Activated T-helper 1 cell treated with anti-CD3 and anti-CD28 coated beads, Interleukin-12 subunit alpha, Interleukin-12 subunit beta, Interleukin-2, Interleukin-4 antibody, amounts not matched to agents 30 ng/mL and 10 ng/mL and 1 ng/mL, durations not matched to agents 14 hours and 24 hours and 36 hours (primary cell): ENCODE measurements around the gene NTF3. TPM values are rescaled to one million over a fixed set of nuclear protein-coding genes. Genes with fewer than 3 reads are reported as not detected.

Experiments used
- DNase-seq: peaks from one replicate; pipeline ENCODE4 v3.0.0; 2021; ENCODE audit warnings: low spot score
- H3K27ac Mint-ChIP-seq: one replicate; pipeline ENCODE4 v1.8.0; 2021; ENCODE audit warnings: mild to moderate bottlenecking, mixed read lengths
- H3K27me3 Mint-ChIP-seq: one replicate; pipeline ENCODE4 v1.8.0; 2022; ENCODE audit warnings: mild to moderate bottlenecking, moderate library complexity, mixed read lengths; ENCODE audit not compliant: insufficient read depth
- H3K36me3 Mint-ChIP-seq: one replicate; pipeline ENCODE4 v1.8.0; 2021; ENCODE audit warnings: low read depth, mixed read lengths
- H3K4me1 Mint-ChIP-seq: one replicate; pipeline ENCODE4 v1.8.0; 2021; ENCODE audit warnings: low read depth, mixed read lengths
- H3K4me3 Mint-ChIP-seq: one replicate; pipeline ENCODE4 v1.8.0; 2021; ENCODE audit warnings: mild to moderate bottlenecking, moderate library complexity, mixed read lengths
- H3K9me3 Mint-ChIP-seq: one replicate; pipeline ENCODE4 v1.8.0; 2021; ENCODE audit warnings: mixed read lengths
- intact Hi-C: fragments of 100-400 bp; cut with micrococcal nuclease; formaldehyde crosslinking; loops from one replicate; pipeline ENCODE4 v1.15.1; 2024
- total RNA-seq: library from RNA; stranded (reverse); gene quantifications from 2 replicates; pipeline ENCODE4 v1.2.3, GENCODE V29; 2022

NTF3 gene
- total RNA-seq, 1 donor from 2014 or later = not detected

DNA sequence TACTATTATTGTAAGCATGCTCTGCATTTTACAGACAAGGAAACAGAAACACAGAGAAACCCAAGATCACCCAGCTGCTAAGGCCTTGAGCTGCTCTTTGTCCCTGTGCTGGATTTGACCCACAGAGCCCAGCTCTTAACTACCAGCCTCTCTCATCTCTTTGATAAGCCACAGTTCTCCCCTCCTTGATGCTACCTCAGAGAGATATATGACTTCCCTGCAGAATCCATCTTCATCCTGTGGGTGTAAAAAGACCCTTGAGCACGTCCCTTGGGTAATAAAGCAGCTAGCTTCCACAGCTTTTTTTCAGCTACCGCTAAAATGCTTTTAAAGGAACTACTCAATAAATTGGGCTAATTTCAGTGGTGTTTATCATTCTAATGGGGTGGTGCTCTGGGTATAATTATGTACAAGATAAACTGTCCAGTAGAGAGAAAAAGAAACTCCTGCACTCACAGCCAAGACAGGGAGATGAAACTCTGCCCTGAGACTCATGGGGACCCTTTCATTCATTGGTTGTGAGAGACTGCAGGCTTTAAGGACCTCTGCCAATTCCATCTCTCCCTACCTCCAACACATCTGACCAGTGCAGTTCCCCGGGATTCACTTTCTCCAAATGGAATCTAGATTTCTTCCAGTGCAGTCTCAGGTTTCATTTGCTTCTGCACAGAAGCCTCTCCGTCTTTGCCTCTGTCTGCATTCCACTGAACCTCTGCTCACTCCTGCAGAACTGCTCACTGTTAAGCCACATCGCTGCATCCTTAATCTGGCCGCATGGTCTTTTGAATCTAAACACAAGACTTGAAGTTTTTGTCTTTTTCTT is 24.7 kb upstream of the NTF3 start:
- H3K4me3 Mint-ChIP-seq = no peak overlapping the region
- H3K9me3 Mint-ChIP-seq = no peaks in the 10 kb centered on the region
- H3K27me3 Mint-ChIP-seq = peaks cover 9% of the 10 kb centered on the region
- DNase-seq = no peak
- no peaks in the 10 kb centered on the region for H3K36me3 Mint-ChIP-seq
- H3K4me1 Mint-ChIP-seq = no peaks in the 10 kb centered on the region
- intact Hi-C loops = no loop called here
- no peak overlapping the region for H3K27ac Mint-ChIP-seq

DNA sequence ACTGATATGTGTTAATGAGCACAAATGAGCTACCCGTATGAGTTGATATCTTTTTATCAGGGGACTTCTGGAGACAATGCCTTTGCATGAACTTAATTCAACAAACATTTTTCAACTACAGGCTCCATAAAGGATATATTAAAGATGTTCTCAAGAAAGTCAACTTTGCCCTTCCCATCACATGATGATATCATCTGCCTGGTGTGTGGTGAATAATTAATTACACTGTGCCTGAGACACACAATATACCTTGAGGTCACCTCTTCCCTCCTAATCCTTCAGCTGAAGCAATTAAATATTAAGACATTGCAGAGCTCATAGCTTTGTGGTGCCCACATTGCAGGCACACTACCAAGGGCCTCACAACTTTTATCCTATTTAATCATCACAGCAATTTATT is 22.3 kb upstream of the NTF3 start:
- intact Hi-C loops = no loop called here
- Mint-ChIP-seq H3K27ac (no peak overlapping the region), H3K27me3 (peaks cover 1% of the 10 kb centered on the region), H3K4me1 (no peaks in the 10 kb centered on the region), H3K4me3 (no peak overlapping the region), H3K36me3 (no peaks in the 10 kb centered on the region), H3K9me3 (no peaks in the 10 kb centered on the region)
- DNase-seq = no peak

DNA sequence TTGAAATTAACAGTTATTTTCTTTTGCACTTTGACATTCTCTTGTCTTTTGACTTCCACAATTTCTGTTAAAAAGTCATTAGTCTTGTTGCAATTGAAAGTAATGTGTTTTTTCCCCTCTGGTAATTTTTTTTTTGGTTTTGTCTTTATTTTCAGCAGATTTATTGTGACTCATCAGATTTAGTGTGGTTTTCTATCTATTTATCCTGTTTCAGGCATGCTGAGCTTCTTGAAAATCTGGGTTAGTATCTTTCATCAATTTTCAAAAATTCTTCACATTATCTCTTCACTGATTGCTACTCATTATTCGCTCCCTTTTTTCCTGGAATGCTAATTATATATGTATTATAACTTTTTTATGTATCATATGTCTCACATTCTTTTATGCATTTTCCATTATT is 15.3 kb upstream of the NTF3 start:
- intact Hi-C loops = no loop called here
- H3K4me1 Mint-ChIP-seq = no peaks in the 10 kb centered on the region
- H3K27ac Mint-ChIP-seq = no peak overlapping the region
- H3K27me3 Mint-ChIP-seq = peaks cover 4% of the 10 kb centered on the region
- H3K4me3 Mint-ChIP-seq = no peak overlapping the region
- H3K9me3 Mint-ChIP-seq = no peaks in the 10 kb centered on the region
- DNase-seq = no peak
- H3K36me3 Mint-ChIP-seq = no peaks in the 10 kb centered on the region

DNA sequence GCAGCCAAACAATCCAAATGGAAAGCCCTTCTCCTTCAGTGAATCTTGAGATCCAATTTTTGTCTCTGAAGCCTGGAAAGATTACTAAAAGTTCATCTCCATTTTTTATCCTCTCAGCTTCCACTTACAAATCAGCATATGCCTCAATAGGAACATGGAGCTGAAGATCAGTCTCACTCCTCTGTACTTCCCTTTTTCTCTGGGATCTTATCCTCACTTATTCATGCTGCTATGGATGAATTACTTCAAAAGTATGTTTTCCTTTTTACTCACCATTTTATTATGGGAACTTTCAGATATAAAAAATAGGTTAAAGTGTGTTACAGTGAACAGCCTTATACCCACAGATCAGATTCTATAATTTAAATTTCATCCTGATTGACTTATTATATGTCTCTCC is 14.4 kb upstream of the NTF3 start:
- Mint-ChIP-seq H3K4me3 (no peak overlapping the region), H3K27ac (no peak overlapping the region), H3K27me3 (peaks cover 4% of the 10 kb centered on the region), H3K36me3 (no peaks in the 10 kb centered on the region), H3K4me1 (no peaks in the 10 kb centered on the region), H3K9me3 (no peaks in the 10 kb centered on the region)
- intact Hi-C loops = no loop called here
- DNase-seq = no peak

DNA sequence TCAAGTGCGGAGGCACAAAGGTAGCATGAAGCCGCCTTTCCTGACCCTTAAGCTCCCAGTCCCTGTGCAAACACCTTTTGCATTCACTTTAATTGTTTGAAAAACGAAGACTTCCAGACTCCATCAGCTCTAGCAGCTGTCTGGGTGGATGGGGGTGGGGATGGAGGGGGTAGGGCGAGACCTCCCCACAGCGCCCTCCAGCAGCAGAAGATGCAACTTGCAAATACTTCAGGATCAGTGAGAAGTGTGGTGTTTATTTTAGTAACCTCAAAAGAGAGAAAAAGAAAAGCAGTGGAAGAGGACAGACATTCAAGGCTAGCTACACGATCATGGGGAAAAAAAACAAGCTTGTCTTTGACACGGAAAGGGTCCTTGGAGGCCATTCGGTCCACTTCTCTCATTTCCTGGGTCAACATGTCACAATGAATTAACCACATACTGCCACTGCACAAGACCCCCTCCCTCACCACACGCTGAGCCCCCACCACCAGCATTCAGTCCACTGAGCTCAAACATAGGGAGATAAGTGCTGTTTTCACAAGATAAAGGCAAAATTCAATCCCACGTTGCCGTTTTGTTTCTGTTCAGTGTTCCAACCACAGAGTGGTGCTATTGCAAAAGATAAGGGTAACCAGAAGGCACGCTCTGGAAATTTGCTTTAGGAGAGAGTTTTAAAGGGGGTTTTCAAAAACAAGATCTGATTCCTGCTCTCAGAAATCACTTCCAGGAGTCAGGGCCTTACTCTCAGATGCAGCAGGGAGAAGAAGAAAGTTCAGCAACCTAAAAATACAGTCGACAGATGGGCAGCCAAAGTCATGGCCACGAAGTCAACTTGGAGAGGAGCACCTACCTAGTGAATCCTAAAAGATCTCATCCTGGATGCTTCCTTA is 3.3 kb upstream of the NTF3 start:
- no peak overlapping the region for H3K27ac Mint-ChIP-seq
- DNase-seq = no peak
- no peaks in the 10 kb centered on the region for H3K36me3 Mint-ChIP-seq
- H3K9me3 Mint-ChIP-seq = no peaks in the 10 kb centered on the region
- no peaks in the 10 kb centered on the region for H3K4me1 Mint-ChIP-seq
- H3K27me3 Mint-ChIP-seq = peaks cover 42% of the 10 kb centered on the region
- no peak overlapping the region for H3K4me3 Mint-ChIP-seq
- intact Hi-C loops = no loop called here

DNA sequence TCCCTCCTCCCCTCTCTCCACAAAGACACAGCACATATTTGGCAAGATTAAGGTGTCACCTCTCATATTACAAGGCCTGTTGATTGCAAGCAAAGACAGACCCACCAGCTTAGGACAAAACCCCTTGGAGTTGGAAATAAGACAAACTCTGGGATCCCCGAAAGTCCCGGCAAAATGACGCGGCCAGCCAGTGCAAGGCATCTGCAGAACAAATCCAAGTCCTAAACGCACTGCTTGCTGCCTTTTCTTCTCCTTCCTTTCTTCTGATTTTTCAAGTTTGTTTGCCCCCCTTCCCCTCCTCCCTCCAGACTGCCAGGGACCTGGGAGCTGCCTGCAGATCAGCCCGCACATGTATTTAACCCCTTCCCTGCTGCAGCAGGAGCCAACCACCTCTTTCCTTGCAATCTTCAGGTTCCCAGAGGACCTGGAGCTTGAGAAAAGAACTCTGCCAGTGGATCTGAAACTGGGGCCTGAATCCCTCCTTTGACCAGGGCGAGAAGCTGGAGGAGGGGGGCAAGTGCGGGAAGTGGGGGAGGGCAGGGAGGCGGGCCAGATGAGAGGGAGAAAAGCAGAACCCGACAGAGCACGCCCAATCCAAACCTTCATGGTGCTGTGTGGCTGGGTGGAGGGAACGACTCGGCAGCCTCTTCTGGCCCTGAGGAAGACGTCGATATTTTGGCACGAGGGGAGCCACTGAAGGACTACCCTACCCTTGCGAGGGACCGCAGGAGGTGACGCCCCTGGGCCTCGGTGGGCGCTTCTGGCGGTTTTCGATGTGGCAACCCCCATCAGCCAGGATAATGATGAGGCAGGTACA is 2.0 kb upstream of the NTF3 start:
- intact Hi-C loops = no loop called here
- H3K27ac Mint-ChIP-seq = no peak overlapping the region
- no peaks in the 10 kb centered on the region for H3K9me3 Mint-ChIP-seq
- no peaks in the 10 kb centered on the region for H3K36me3 Mint-ChIP-seq
- no peak for DNase-seq
- no peak overlapping the region for H3K4me3 Mint-ChIP-seq
- H3K27me3 Mint-ChIP-seq = peaks cover 42% of the 10 kb centered on the region
- H3K4me1 Mint-ChIP-seq = no peaks in the 10 kb centered on the region

DNA sequence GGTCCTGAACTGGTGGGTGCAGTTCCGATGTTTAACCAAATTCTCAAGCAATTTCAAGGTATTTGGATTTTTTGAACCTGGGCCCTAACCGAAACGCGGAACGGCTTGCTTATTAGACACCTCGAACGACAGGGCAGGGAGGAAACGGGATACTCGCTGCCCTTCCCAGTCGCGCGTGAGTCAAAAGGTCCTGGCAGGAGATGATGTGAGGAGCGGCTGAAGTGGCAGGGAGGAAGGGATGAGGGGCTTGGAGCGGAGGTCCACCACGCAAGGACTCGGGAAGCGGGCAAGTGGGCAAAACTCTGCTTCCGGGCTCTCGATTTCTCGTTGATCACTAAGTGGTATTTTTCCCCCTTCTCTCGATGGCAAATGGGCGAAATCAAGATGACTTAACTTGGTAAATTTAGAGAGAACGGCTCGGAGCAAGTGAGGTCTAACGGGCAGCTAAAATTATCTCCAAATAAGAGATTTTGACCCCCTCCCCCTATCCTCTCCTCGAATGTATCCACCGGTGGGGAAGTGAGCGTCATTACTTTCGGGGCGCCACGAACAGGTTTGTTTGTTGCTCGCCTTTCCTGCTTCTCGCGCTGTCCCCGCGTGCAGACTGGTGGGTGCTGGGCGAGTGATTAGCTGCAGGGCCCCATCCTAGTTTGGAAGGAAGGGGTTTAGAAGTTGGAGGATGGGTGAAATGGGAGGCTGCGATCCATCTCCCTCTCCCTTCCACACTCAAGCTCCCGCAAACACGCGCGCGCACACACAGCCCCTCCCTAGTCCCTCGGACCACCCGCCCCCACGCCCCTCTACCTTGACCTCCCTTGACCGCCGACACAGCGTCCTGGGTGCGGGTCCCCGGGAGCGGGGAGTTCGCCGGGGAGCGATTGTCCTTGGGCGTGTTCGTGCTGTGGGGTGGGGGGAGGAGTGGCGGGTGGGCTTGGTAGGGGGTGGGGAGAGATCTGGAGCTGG is 986 bp upstream of the NTF3 start:
- Mint-ChIP-seq H3K4me1 (no peaks in the 10 kb centered on the region), H3K36me3 (no peaks in the 10 kb centered on the region), H3K9me3 (no peaks in the 10 kb centered on the region), H3K27ac (no peak overlapping the region), H3K4me3 (no peak overlapping the region), H3K27me3 (peaks cover 42% of the 10 kb centered on the region)
- intact Hi-C loops = no loop called here
- DNase-seq = no peak

DNA sequence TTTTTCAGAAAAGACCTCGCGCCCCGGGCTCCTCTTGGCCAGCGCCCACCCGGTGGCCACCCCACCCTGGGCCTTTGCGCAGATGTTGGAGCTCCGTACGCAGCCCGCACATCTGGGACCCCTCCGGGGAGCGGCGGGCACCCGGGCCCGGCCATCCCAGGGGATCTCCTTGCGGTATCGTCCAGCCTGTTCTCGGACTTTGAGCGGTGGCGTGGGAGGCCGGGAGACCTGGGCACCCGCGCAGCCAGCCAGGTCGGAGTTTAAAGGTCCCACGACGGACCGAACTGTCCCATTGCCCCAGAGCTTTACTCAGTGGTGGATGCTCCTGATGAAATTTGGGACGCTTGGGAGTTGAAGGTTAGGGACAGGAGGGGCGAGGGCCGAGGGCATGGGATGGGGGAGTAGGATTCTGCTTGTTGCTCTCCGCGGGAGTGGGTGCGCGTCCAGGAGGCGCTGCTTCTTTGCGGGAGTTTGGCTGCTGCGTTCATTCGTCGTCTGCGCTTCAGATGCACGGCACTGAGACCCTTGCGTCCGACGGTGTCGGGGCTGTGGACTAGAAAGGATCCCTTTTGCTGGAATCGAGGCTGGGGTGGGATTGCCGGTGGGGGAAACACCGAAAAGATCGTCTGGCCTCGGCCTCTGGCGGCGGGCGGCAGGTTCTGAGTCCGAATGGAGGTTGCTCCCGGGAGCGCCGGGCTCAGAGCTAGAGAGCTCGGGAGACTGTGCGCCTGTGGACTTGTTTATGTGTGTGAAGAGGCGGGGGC is 1.4 kb downstream of the NTF3 start:
- H3K27me3 Mint-ChIP-seq = peaks cover 40% of the 10 kb centered on the region

DNA sequence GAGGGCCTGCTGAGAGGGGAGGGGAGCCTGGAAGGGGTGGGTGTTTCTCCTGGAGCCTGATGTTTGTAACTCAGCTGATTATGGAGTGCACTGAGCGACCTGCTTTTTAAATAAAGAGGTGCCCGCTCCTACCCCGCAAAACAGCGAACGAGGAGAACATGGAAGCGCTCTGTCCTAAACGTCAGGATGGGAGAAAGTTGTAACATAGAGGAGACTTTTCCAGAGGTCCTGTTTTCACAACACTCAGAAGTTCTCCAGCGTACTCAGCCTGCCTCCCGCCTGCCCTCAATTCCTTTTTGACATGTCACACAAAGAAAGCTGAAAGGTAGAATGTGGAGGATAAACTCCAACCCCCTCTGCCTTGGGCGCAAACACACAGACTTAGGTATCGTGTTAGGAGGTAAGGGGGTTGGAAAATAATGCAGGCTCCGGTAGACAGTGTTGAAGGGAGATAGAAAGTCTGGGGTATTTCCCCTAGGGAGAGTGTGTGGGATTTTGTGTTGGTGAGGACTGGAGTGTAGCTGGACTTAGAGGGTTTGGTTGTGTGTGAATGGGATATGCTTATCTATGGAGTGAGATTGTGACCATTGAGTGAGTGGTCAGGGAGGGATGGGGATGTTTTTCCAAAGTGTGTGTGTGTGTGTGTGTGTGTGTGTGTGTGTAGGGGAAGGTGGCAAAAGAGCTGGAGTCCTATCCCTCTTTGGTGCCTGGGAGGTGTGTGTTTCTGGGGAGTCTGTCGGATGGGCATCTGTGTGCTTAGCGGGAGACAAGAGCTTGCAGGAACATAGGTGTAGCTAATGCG is 2.1 kb downstream of the NTF3 start:
- Mint-ChIP-seq H3K4me3 (no peak overlapping the region), H3K36me3 (no peaks in the 10 kb centered on the region), H3K4me1 (no peaks in the 10 kb centered on the region), H3K9me3 (no peaks in the 10 kb centered on the region), H3K27me3 (peaks cover 35% of the 10 kb centered on the region), H3K27ac (no peak overlapping the region)
- no peak for DNase-seq
- intact Hi-C loops = no loop called here

More for the DNA sequence above, 1.4 kb downstream of the NTF3 start:
- Mint-ChIP-seq H3K4me1 (no peaks in the 10 kb centered on the region), H3K27ac (no peak overlapping the region), H3K4me3 (no peak overlapping the region), H3K36me3 (no peaks in the 10 kb centered on the region), H3K9me3 (no peaks in the 10 kb centered on the region)
- intact Hi-C loops = no loop called here
- no peak for DNase-seq

DNA sequence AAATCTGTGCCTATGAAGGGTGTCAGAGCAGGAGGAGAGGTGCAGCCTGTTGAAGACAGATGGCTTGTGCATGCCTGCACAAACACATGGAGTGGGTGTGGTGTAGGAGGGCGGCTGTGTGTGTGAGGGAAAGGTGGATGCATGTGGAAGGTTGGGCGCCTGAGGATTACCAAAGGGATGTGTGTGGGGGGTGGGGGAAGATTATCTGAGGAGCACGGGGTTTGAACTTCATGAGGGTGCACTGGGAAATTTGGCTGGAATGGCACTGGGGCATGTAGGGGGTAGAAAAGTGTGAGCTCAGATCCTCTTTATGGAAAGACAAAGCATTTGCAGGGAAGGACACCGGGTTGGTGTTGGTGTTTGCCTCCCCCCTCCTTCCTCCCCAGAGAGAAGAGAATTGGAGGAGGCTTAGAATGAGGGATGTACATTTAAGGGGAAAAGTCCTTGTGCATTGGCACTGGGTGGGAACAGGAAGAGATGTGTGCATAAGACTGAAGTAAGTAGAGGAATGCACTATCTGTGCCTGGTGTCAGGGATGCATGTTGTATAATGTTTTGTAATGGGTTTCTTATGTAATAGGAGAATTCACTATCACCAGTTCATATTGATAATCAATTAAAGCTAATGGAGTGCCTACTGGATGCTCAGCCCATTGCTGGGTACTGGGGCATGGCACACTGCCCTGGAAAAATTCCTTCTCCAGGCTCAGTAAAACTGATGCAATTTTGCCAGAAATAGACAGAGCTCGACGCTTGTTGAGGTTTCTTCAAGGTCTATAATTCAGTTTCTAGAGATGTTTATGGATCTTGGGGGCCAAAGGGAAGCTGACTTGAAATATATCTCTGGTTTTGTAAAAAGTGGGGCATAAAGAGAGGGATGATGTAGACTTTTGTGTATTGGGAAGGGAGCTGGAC is 3.0 kb downstream of the NTF3 start:
- Mint-ChIP-seq H3K4me3 (no peak overlapping the region), H3K36me3 (no peaks in the 10 kb centered on the region), H3K4me1 (no peaks in the 10 kb centered on the region), H3K27ac (no peak overlapping the region), H3K9me3 (no peaks in the 10 kb centered on the region), H3K27me3 (peaks cover 28% of the 10 kb centered on the region)
- intact Hi-C loops = no loop called here
- DNase-seq = no peak
